GM21619 (cell line): Measurements from ENCODE around the gene TFAP2C.
"Not testable (repeated sequence)": the region's sequence is repeated elsewhere in the genome, so short reads cannot be mapped to it uniquely, and the experiment has no call there.

ENCODE experiments used
- ATAC-seq: cut with Tn5 transposase; IDR thresholded peaks from one replicate; pipeline ENCODE4 v1.9.1; 2021; ENCODE audit not compliant: unreplicated experiment

TFAP2C gene

DNA sequence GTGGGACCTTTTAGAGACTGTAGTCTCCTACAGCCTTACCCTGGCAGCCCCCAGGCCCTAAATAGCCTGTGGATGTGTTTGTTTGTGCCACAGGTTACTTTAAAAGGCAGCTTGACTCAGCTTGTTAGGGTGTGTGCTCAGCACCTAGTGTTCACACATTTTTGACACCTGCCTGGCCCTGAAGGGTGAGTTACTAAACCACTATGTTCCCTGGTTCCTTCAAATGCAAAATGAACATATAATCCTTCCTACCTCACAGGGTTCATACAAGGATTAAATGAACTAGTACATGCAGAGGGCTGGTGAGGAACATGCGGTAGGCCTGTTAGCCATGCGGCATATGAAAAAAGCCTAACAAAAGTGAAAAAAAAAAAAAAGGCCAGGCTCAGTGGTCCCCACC is 14.9 kb upstream of the TFAP2C start:
- ATAC-seq: no peak

DNA sequence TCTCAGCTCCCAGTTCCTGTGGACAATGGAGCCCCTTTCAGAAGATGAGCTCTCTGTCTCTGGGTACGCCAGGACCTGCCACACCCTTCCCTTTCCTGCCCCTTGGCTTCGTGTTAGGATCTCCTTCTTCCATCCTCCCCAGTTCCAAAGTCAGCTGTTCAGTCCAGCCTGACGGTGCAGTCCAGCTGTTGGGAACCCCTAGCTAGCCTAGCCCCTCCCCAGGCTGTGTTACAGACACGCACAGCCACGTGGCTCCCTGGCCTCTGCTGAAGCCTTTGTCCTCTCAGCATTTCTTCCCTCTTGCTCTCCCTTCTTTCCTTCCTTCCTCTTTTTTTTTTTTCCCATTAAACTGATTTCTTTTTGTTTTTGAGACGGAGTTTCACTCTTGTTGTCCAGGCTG is 12.4 kb upstream of the TFAP2C start:
- no peak for ATAC-seq

DNA sequence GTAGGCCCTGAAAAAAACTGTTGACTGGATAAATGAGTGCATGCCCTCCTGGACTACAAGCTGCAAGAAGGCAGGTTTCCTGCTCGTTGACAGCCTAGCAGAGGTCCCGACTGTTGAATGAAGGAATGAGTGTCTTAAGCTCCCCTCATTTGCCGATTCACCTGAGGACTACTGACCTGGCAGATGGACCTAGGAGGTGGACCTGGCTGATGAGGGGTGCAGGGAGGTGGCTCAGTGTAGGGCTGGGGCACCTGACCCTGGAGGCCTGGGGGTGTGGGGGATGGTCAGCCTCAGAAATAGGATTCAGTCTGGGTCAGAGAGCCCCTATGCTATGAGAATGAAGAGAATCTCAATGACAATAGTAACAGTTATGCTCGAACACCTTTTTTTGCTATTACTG is 11.6 kb upstream of the TFAP2C start:
- no peak for ATAC-seq

DNA sequence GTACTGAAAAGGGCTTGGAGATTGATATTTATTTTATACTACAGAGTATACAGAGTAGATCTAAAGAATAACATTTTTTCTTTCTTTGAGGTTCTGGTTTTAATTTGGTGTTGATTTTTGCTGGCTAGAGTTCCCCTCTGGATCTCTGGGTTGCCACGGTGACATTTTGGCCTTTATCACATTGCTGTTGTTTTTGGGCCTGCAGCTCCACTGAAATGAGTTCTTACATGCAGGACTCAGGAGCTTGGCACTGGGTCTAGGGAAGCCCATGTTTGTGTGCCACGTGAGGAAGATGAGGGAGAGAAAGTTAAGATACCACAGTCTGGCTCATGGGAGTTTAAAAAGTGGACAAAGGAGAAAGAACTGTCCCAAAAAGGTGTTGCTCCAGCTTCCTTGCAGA is 7.4 kb upstream of the TFAP2C start:
- no peak for ATAC-seq

DNA sequence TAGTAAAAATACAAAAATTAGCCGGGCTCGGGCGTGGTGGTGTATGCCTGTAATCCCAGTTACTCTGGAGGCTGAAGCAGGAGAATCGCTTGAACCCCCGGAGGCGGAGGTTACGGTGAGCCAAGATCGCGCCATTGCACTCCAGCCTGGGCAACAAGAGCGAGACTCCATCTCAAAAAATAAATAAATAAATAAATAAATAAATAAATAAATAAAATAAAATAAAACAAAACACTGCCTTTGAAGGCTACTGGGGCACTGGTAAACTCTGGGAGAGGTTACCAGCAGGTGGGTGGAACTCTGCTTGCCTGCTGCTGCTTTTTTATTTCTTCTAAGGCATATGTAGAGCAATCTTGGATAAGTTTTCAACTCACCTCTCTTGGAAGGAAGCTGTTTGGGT is 5.2 kb upstream of the TFAP2C start:
- ATAC-seq: not testable (repeated sequence)

DNA sequence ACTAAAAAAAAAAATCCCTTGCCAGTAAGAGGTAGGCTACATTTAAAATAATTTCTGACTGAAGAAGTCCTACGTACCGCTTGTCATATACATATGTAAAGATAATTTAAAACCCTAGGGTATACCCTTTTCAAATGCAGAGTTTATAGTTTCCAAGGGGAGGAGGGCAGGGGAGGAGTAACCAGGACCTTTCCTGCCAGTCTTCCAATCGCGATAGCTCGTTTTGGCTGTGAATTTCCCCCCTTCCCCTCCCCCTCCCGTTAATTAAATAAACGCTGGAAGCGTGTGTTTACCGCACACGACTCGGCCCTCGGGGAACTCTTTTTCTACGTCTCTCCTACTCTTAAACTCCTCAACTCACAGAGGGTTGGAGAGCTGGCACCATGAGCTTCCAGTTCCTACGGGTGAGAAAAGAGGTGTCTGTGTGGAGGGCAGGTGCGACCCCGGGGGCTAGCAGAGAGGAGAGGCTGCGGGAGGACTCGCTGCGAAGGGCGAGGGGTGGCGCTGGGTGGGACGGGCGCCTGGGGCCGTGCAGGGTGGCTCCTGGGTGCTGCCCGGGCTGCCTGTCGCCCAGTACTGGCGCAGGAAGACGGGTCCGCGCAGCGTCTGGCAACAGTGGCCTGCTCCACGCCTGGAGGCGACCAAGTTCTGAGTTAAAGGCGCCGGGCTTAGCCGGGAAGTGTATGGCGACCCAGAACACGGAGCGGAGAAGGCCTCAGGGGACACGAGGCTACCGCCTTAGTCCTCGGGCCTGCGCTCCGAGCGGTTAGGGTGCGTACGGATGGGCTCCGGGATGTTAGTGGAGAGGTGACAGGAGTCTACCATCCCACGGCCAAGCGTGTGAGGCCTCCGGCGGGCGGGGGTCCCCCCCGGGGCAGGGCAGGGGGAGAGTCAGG is 4.1 kb upstream of the TFAP2C start:
- no peak for ATAC-seq

DNA sequence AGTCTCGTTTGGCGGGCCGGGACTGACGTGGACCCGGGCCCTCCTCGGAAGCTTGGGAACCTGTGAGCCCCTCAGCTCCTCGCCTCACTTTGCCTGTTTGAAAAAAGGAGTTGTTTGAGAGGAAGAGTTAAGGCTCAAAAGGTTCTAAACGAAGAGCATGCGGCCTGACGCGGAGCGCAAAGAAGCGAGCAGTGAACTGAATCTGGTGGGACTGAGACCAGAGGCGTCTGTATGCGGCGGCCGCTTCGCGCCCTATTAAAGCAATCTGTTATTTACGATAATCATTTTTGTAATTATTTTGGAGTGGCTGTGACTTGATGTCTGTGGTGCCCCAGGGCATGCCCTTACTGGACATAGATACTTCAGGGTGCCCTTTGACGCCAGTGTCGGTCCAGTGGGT is 3.3 kb upstream of the TFAP2C start:
- ATAC-seq: no peak

DNA sequence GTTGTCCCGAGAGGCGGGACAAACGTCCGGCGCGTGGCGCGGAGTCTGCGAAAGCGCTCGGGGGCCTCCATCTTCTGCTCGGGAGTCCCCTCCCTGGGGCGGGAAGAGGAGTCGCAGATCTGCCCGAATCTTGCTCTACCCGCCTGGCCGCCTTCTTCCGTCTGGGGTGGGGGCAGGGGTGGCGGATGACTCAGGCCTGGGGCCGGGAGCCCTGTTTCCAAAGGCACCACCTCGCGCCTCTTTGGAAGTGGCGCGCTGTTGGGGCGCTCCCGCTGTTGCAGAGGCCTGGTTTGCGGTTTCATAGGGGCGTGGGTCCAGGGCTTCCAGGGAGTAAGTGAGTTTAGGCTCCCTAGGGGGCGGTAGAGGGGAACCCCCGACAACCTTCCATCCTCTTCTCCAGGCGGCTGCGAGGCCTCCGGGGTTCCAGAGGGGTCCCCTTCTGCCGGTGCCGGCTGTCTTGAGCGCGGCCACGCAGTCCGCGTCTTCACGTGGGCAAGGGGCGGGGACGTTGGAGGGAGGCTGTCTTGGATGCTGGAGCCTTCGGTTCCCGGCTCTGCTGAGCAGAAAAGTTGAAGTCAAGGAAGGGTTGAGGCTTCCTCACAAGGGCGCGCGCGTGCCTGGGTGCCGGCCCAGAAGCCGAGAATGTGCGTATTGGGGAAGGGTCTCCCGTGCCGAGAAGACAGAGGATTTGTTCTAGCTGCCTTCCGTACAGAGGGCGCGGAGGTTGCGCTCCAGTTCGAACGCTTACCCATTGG is 2.6 kb upstream of the TFAP2C start:
- ATAC-seq: no peak

DNA sequence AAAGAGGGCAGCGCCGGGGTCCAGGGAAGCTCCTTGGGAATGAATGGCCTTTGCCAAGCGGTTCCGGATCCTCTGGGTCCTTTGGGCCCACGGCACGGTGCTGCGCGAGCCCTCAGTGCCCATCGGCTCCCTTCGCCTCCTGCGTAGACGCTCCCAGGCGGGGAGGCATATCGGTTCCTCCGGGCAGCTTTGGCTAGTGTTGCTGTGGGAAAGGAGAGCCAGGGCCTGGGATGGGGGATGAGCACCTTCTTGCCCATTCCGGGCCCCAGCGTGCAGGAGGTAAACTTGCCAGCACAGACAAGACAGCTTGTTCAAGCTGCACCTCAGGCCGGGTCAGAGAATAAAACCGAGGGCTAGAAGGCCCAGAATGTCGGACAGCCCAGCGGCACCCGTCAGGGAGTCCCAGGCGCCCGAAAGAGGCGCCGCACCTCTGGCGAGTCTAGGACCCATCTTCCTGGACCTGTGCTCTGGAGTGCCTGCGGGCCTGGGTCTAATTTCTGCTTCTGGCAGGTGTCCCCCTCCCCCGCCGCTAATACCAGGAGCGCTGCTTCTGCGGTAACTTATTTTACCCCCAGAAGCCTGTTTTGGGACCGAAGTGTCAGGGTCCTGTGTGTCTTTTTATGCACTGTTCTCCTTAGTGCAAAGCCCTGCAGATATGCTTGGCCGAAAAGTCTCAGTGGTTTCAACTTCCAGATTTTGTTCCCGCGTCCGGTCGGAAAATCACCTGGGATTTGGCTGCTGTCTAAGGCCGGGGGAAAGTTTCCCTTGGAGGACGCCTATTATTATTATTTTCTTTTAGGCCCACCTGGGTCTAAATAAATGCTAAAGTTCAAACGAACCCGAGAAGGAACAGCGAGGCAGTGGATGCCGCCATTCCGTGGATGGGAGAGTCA is 1.7 kb upstream of the TFAP2C start:
- no peak for ATAC-seq

DNA sequence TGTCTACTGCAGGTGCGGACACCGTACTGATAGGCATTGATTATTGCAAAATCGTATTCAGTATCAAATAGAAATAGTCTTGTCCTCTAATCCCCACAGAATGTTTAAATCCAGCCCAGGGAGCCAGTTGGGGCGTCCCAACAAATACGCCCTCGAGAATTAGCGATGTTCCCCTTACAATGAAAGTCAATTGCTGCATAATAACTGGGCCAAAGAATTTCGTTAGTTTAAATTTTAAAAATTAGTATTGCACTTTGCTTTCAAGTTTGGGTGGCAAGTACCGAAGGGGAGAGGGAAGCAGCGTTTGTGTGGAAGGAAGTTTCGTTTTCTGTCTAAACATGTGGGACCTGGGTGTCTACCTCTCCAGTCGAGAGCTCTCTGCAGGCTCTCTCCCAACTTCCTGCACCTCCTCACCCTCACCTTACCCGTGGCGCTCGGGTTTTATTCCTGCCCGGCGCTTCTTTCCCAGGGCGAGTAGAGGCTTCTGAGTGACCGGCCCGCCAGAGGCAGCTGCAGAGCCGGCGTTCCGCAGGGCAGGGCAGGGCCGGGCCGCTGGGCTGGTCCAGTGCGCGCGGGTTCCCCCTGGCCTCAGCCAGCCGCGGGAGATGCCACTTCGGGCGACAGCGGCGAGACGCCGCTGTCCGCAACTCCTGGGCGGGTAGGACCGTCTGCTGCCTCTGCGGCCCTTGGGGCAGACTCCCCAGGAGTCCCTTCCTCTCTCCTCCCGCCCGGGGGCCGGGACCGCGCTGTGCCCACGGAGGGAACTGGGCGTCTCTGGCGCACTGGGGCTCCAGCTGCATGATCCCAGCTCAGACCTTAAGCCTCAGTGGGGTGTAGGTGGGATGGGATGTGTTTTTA is 862 bp upstream of the TFAP2C start:
- ATAC-seq: no peak

DNA sequence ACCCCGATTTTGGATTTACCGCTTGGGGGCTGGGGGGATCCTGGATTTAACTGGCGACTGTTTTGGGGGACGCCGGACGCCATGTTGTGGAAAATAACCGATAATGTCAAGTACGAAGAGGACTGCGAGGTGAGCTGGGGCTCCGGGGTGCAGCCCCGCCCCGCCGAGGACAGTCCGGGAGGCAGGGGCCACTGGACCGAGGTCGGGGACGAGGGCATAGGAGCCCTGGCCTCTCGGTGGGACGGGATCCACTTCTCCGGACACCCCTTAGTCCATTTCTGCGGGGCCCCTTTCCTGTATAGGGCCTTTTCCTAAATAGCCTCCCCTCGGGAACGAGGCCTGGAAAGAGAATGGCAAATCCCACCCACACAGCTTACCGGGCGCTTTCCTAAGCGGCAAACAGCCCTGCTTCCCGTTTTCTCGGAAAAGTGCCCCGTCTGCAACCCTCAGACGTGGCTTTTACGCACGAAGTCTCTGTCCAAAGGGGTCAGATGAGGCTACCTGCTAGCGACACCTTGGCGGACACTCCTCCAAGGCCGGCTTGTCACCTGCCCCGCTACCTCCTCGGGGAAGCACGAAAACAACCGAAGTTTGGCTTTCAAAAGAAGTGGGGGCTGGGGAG is 469 bp downstream of the TFAP2C start:
- no peak for ATAC-seq

DNA sequence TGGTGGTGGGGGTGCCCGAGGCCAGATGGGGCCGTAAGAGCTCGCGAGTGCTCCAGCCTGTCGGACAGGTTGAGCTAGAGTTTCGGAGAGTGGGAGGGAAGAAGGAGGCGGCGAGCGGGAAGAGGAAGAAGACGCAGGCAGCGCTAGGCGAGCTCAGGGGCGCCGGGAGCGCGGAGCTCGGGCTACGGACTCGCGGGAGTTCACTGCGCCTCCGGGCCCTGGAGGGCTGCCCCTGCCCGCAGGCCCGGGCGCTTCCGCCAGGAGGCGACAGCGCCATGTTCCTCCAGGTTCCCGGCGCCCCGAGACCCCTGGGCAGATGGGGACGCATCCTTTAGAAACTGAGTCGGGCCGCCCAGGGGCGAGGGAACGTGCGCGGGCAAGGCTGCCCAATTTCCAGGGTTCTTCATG is 984 bp downstream of the TFAP2C start:
- ATAC-seq: no peak

DNA sequence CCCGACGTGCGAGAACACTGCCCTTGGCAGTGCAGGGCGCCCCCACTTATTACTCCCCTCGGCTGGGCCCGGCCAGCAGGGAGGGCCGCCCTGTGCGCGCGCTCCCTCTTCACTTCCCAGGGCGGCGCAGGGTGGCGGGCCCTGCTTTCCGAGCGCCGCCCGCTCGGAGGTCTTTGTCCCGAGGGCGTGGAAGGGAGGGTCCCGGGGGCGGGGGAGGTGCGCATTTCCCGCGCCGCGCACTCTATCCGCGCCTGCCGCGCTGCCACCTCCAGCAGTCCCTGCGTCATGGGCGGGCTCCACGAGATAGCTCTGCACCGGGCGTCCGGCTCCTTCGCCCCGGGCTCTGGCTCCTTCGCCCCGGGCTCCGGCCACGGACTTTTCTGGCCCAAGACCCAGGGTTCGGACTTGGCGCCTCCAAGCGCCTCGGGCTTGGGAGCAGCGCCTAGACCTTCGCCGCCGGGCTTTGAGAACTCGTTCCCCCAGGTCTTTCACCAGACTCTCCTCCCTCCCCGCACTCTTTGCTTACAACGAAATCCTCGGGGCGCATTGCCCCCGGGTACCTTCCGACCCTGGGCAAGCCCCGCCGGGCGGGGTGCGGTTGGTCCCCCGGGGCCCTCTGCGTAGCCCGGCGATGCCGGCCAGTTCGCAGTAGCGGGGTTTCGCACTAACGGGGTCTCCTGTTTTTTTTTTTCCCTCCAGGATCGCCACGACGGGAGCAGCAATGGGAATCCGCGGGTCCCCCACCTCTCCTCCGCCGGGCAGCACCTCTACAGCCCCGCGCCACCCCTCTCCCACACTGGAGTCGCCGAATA is 1.6 kb downstream of the TFAP2C start:
- ATAC-seq: no peak

DNA sequence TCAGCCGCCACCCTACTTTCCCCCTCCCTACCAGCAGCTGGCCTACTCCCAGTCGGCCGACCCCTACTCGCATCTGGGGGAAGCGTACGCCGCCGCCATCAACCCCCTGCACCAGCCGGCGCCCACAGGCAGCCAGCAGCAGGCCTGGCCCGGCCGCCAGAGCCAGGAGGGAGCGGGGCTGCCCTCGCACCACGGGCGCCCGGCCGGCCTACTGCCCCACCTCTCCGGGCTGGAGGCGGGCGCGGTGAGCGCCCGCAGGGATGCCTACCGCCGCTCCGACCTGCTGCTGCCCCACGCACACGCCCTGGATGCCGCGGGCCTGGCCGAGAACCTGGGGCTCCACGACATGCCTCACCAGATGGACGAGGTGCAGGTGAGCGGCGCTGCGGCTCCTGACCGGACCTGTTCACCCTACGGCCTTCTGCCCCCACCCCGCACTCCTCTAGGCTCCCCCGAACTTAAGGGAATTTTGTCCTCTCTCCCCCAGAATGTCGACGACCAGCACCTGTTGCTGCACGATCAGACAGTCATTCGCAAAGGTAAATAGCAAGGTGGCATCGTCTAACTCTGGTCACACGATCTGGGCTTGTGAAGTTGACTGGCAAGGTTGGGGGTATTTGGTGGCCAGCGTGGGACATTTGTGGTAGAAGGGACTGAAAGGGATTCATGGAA is 2.3 kb downstream of the TFAP2C start:
- ATAC-seq: no peak

DNA sequence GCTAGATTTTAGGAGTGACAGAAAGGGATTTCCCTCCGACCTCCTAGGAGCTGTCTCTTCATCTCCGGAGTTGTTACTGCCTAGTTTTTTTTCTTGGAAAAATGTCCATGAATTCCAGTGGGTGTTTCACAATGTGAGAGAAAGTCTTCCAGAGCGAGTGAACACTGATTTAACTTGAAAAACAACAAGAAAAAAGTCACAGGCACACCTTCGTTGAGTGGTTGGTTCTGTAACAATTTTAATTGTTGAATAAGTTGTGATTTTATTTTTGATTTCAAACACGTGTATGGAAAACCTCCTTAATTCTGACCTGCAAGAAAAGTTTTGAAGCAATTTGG is 2.9 kb downstream of the TFAP2C start:
- no peak for ATAC-seq

DNA sequence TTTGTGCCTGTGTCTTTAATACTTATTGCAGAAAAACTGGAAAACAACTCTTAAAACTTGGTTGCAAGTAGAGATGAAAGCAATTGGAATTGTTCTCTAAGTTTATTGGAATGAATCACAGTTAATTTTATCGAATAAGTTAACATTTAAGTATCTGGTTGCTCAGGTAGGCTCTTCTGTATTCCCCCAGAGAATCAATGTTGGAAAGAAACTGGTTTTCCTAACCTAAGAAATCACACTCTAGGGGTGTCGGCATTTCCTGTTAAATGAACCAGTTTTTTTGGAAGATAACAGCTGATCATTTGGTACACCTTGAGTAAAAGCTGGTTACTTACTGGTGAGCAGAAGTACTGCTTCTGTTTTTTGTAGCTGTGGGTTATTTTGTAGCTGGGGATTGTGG is 5.2 kb downstream of the TFAP2C start:
- no peak for ATAC-seq

DNA sequence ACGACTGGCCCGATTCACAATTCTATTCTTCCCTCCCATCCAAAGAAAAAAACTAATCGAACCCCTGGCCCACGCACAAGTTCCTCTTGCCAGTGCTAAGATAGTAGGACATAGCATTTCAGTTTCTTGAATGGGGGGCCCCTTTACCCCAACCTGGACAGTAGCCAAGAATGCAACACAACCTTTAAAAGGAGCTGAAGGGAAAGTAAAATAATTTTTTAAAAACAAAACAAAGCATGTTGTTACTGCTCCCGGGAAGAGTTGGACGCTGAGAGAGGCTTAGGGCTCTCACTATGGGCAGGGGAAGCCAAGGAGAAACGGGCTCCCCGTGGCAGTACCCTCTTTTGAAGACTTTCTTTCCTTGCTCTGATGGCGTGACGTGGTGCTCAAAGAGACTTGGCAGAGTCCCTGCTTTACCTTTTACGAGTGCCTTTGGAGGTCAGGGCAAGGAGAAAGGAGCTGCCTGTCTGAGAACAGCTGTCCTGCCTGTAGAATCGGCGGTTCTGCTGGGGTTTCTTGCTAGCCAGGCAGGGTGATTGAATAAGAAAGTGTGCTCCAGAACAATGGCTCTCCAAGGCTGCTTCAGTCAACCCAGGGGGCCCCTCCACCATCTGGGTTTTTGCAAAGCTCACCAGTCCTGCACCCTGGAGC is 5.8 kb downstream of the TFAP2C start:
- no peak for ATAC-seq

DNA sequence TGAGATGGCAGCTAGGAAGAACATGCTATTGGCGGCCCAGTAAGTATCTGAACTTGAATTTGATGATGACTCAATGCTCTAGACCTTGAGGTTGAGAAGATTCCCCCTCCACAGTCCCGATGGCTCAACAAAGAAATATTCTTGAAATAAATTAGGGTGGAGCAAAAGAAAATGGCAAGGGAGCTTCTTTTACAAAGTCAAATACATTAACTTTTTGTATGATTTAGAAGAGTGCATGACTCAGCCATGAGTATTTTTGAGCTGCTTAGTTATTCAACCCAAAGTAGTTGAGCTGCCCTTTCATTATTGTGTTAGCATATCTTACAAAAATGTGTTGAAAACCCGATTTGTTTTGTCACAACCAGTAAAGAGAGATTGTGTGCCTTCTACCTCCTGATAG is 7.6 kb downstream of the TFAP2C start:
- ATAC-seq: no peak
